HG03432 (cell line): ENCODE measurements around the gene IFIT3.
"Not testable (repeated sequence)": the region's sequence is repeated elsewhere in the genome, so short reads cannot be mapped to it uniquely, and the experiment has no call there.

Experiments
- ATAC-seq: cut with Tn5 transposase; IDR thresholded peaks from one replicate; pipeline ENCODE4 v1.9.1; 2021; ENCODE audit warnings: mild to moderate bottlenecking, moderate library complexity; ENCODE audit not compliant: unreplicated experiment

The IFIT3 gene

DNA sequence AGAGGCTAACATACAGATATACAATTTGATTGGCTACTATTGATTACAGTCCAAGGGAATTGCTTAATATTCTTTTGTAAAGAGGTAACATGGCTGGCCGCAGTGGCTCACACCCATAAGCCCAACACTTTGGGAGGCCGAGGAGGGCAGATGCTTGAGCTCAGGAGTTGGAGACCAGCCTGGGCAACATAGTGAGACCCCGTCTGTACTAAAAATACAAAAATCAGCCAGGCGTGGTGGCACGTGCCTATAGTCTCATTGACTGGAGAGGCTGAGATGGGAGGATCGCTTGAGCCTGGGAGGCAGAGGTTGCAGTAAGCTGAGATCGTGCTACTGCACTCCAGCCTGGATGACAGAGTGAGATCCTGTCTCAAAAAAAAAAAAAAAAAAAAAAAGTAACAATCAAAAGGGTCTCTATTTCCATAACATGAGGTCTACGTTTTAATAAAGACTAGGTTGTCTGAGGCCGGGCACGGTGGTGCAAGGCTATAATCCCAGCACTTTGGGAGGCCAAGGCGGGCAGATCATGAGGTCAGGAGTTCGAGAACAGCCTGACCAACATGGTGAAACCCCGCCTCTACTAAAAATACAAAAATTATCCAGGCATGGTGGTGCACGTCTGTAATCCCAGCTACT is 3.8 kb downstream of the IFIT3 start:
- not testable (repeated sequence) for ATAC-seq

DNA sequence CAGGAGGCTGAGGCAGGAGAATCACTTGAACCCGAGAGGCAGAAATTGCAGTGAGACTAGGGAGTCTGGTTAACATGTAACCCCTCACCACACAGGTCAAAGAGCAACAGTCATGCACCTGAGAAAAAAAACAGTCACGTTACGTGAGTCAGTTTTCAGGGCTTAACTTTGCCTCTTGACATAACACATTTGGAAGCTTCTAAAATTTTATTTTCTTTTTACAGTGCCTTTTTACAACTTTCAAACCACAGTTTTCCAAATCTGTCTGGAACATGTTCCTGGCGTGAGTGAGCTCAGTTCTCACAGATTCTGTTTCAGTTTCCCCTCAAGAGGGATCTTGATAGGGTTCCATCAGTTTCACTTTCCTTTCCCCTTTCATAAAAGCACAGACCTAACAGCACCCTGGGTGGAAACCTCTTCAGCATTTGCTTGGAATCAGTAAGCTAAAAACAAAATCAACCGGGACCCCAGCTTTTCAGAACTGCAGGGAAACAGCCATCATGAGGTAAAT is 4.4 kb downstream of the IFIT3 start:
- peak; percentile 51 for ATAC-seq

DNA sequence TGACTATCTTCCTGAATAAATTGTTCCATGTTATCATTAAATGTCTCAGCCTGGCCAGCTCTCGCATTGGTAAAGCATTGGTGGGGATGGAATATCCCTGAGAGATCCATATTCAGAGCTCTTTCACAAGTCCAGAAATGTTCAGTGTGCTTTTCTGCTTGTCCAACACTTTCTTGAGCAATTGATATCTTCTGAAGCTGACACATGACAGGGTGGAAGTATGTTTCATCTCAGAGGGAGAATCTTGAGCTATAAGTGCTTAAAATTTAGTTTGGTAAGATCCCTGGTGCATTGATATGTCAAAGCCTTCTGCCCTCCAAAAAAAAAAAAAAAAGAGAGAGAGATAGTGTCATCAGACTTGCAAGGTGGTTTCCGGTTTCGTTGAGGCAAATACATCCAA is 7.4 kb downstream of the IFIT3 start:
- no peak for ATAC-seq

DNA sequence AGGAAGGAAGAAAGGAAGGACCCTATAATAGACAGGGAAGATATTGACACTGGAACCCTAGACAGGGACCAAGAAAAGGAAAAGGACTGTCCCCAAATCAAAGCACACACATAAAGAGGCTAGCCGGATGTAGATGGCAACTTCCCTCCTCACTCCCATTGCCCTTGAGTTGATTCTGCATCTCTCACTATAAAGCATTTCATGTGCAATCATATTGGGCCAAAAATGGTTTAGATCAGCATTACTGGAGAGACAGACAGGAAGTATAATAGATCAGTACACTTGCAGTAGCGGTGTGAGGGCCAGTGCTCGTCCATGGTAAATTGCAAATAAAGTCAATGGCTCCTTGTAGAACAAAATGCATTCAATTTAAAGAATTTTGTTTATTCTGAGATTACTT is 8.4 kb downstream of the IFIT3 start:
- ATAC-seq: no peak

DNA sequence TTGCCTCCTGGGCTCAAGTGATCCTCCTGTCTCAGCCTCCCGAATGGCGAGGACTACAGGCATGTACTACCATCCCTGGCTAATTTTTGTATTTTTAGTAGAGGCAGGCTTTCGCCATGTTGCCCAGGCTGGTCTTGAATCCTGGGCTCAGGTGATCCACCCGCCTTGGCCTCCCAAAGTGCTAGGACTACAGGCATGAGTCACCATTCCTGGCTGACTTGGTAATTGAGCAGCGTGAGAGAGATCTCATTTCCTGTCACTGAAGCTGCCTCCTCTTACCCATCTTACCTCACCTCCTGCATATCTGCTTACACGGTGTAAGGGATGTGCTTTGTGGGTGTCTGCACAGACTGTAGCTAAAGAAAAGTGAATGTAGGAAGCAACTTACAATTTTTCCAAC is 9.7 kb downstream of the IFIT3 start:
- peak; percentile 20 for ATAC-seq

DNA sequence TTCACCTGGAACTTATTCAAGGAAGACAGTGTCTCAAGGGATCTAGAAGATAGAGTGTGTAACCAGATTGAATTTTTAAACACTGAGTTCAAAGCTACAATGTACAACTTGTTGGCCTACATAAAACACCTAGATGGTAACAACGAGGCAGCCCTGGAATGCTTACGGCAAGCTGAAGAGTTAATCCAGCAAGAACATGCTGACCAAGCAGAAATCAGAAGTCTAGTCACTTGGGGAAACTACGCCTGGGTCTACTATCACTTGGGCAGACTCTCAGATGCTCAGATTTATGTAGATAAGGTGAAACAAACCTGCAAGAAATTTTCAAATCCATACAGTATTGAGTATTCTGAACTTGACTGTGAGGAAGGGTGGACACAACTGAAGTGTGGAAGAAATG is 10.9 kb downstream of the IFIT3 start:
- ATAC-seq: no peak

DNA sequence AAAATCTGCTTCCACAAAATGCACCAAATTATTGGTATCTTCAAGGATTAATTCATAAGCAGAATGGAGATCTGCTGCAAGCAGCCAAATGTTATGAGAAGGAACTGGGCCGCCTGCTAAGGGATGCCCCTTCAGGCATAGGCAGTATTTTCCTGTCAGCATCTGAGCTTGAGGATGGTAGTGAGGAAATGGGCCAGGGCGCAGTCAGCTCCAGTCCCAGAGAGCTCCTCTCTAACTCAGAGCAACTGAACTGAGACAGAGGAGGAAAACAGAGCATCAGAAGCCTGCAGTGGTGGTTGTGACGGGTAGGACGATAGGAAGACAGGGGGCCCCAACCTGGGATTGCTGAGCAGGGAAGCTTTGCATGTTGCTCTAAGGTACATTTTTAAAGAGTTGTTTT is 12.1 kb downstream of the IFIT3 start:
- ATAC-seq: no peak

DNA sequence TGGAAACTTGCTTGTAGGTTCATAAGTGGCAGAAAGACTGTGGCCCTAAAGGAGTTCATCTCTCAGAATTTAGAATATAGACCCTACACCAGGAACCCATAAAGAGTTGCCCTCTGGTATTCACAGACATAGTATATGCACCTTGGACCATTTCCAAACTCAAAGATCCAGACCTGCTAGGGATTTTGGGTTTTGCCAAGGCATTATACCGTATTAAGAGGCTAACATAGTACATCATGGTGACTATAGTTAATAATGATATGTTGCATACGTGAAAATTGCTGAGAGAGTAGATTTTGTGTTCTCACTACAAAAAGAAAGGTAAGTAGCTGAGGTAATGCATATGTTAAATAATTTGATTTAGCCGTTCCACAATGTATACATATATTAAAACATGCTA is 13.9 kb downstream of the IFIT3 start:
- no peak for ATAC-seq

DNA sequence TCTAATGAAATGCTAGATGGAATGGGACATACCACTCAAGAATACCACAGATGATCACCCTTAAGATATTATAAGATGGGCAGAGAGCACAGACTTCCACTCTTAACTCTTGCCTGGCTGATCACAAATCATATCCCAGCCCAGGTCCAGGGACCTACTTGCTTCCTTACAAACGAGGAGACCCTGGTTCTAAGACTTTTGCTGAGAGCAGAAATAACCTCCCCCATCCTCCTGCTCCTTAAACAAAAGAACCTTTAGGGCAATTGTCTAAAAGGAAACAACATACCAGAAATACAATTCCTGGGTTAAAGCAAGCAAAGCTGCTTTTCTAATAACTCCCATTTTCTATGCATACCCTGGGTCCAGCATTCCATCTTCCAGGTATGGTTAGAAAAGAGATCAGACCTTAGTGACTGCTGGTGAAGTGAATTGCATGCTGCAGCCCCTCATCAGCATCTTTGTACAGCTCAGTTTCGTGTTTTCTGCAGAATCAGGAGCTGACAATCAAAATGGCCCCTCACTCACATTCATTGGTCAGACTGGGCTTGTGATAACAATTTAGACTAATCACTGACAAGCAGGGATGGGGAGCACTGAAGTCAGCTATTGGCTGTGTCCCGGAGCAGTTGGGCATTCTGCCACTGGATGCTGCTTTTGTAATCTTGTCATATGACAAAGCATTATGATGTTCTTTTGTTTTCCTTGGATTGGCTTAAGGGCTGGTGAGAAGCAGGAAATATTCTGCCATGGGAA is 14.6 kb downstream of the IFIT3 start:
- no peak for ATAC-seq

DNA sequence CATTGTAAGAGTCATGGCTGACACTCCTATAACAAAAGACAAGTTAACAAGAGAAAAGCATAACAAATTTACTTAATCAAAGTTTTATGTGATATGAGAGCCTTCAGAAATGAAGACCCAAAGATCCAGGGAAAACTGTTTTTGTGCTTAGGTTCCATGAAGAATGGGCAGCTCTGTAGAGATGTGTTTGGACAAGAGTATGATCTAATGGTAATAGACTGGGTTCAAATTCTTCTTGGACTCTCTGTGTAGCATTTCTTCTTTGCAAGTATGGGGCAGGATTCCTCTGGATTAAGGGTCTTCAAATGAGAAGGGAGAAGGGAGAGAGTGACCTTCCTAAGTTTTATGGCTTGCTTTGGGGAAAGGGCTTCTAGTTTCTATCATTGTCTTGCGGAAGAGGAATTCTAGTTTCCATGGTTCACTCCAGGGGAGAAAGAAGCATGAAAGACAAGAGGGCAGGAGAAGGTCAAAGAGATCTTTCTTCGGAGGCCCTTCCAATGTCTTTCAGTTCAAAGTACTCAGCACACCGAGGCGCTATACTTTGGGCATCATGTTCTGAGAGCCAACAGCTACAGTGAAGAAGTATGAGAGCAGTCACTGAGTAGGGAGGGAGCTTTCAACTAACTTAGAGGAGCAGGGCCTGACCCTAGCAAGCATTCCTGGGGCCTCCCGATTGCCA is 15.4 kb downstream of the IFIT3 start:
- ATAC-seq: no peak

DNA sequence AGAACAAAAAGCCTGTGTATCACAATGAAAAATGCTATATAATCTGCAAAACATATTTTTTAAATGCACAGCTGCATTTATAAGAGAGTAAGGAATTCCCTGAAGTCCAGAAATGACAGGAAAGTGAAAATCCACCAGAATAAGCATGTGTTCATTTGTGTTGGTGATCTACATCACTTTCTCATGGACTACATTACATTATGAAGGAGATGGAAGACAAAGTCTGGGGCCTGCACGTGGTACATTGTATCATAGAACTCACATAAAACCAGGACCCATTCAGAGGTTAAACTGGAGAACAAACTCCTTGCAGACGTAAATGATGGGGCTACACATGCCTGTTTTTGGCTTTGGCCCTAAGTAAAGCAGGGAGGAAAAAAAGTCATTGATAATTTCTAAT is 16.4 kb downstream of the IFIT3 start:
- ATAC-seq: no peak

DNA sequence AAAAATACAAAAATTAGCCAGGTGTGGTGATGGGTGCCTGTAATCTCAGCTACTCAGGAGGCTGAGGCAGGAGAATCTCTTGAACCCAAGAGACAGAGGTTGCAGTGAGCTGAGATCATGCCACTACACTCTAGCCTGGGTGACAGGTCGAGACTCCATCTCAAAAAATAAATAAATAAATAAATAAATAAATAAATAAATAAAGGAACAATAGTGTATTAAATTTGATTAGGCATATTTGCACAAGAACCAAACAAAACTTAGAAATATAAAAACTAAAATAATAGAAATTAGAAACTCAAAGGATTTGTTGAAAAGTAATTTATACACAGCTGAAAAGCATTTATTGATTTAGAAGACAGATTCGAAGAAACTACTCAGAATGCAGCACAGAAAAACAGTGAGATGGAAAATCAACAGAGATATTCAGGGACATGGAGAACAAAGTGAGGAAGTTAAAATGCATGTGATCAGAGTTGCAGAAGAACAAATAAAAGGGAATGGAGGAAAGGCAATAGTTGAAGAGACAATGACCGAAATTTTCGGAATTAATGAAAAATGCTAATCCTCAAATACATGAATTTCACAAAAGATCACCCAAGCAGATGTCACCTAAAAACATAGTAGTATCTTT is 17.7 kb downstream of the IFIT3 start:
- no peak for ATAC-seq

DNA sequence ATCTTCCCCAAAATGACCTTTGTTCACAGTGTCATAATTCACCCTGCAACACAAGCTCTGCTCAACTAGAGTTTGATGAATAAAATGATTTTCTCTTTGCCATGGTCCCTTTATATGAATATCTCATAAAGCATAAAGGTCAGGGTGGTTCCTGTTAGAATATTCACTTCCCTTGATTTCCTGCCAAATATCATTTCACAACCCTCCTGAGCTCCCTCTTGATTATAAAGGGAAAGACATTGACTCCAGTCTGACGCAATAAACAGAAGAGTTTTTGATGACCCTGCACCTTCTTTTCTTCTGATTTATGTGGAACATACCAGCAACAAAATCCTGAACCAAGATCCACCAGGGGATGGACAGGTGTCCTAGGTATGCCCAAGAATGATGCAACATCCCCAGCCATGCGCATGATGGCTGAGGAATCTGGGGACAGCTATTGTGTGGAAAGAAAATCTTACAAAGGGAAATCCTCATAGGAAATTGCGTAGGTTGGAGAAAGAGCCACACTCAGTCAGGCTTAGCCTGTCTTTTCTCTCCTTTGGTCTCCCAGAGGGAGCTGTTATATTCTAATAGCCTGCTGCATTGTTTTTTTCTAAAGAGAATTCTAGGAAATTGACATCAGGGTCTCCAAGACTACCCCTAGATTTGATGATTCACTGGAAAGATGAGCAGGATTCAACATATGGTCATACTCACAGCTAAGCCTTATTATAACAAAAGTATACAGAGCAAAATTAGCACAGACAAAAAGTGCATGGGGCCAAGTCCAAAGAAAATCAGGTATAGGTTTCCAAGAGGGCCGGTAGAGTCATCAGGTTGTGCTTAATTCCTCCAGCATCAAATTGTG is 18.8 kb downstream of the IFIT3 start:
- ATAC-seq: no peak

DNA sequence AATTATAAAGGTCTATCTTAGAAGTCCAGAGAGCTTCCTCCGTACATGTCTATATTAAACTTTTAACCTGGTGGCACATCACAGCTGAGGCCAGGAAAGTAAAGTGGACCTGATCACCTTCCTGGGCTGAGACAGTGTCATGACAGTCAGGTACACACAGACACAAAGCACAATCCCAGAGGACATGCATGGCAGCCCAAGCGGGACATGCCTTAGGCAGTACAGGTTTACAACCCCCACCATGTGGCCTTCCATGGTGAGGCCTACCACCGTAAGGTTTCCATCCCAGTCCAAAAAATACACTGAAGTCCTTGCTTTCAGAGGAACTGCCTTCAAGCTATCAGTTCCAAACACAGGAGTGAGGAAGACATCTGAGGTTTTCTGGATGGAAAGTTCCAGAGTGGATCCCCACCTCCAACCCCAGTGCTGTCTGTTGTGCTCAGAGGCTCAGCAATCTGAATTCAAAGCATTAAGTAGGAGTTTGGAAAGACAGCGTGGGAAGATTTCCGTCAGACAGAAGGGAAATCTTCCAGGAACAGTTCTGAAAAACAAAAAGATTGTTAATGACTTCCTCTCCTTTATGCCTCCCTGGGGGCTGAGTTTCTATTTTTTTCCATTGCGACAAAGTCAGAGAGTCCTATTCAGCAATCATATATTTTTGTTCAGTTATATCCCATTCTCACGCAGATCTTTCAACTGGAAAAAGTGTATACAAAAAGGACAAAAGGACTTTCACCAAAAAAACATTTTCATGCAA is 20.1 kb downstream of the IFIT3 start:
- no peak for ATAC-seq

DNA sequence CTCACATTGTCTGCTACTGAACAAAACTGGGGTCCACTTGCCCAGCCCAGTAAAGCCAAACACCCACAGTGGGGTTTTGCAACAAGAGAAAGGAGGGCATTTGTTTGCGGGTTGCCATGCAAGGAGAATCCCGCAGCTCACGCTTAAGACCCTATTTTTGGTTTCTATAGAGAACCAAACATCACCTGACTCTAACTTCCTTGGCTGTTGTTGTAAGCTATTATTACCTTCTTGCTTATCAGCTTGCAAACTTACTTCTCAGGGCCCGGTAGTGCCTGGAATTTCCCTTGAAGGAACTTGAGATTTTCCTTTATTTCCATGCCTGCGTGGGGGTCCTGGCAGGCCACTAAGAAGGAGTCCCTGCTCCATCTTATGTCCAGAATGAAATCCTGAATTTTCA is 20.7 kb downstream of the IFIT3 start:
- ATAC-seq: no peak

DNA sequence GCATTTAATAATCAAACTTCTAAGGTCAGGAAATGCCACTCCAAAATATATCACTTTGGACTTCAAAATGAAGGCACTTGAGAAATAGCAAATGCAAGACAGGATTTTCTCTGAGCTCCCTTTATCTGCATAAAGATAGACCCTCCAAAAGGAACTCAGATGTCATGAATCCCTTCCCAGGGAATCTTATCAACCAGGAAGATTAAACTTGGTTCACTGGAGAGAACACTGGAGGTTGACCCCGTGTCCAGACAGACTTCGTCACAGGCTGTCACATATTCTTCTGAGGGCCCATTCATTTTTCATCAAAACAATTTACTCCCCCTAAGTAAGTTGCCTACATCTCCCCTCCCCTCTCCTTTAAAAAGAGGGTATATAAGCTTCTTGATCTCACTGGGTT is 21.2 kb downstream of the IFIT3 start:
- no peak for ATAC-seq

DNA sequence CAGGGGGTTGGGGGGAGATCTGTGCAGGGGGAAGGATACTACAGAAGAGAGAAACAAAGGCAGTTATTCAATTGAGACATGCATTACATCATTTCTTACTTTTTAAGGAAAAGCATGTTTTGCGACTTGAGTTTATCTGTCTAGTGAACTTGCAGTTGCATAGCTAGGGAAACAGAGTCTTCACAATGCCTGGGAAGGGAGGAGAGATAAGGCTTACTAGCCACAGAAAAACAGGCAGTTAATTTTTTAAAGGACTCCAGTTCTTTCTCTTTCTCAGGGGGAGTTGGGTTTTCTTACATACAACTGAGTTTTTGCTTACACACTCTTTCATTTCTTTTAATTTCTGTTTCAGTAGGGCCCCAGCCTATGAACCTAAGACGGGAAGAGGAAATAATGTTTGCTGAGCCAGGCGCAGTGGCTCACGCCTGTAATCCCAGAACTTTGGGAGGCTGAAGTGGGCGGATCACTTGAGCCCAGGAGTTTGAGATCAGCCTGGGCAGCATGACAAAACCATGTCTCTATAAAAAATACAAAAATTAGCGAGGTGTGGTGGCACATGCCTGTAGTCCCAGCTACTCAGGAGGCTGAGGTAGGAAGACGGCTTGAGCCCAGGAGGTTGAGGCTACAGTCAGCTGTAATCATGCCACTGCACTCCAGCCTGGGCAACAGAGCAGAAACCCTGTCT is 23.0 kb downstream of the IFIT3 start:
- peak; percentile 43 for ATAC-seq

DNA sequence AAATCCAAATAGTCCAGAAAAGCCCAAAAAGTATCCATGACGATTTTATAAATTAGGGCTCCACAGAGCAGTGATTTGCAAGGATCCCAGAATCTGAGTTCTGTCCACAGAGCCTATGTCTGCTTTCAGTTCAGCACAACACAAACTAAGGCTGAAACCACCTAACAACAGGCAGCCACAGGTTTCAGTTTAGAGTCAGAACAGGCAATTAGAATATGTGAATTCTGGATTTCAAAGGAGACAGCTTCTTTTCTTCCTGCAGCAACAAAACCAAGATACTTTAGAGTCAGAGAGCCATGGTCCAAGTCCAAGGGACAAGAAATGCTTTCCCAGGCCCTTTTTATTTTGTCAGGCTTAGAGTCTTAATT is 23.6 kb downstream of the IFIT3 start:
- ATAC-seq: peak; percentile 86
